ENCODE data around the gene MYOM1. TPM values are rescaled to one million over a fixed set of nuclear protein-coding genes. Genes with fewer than 3 reads are reported as not detected.

The MYOM1 gene
- total RNA-seq, 2 experiments from 2014 or later = 2.4 to 3.8 TPM

DNA sequence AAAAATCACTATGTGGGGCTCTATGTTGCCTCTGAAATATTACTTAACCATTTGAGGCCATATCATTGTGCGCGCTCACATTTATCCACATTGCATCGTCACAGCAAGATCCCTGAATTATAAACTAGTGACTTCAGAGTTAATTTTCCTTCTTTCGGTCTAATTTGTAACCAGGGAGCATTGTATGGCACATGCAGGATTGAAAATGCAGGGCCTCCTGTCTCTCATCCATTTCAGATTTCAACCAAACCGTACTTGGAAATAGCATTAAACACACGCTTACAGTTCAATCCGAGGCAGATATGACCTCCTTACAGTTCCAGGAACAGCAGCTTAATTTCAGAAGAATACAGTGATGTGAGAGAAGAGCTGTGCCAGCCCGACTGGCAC is 532 bp downstream of the MYOM1 start:
- CTCF ChIA-PET (ENCODE audit: unreplicated experiment) = no interaction called here
- intact Hi-C loops (cut with micrococcal nuclease; ENCODE audit: unreplicated experiment) = no loop called here
- H2AFZ ChIP-seq (ENCODE audit: low read length) = no peak overlapping the region

DNA sequence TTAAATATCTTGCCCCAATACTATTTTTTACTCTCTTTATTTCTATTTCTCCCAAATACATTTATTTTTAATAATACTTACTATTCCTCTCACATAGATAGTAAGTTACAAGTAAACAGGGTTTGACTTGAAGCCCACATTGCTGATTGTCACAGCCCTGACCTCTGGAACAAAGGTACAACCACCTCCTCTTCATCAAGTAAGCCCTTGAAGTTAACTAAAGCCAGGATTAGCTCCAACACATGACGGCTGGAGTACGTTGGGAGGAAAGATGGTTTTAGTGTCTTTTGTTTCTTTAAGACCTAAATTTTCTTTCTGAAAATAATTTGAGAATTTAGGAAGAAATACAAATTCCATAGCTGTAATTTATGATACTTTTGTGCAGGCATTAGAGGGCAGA is 949 bp downstream of the MYOM1 start:
- intact Hi-C loops (cut with micrococcal nuclease; ENCODE audit: unreplicated experiment) = no loop called here
- no peak overlapping the region for H2AFZ ChIP-seq (ENCODE audit: low read length)
- H3K4me2 ChIP-seq (ENCODE audit: low read length) = no peak overlapping the region
- BruUV-seq (replicated peaks) = no TSS peak
- no peaks in the 10 kb centered on the region for H3K4me1 ChIP-seq (ENCODE audit: insufficient read depth, low read length, poor library complexity, severe bottlenecking)
- no peaks in the 10 kb centered on the region for H4K20me1 ChIP-seq (ENCODE audit: insufficient read depth, low read length)
- H3K9me2 ChIP-seq (ENCODE audit: insufficient read depth, low read length) = no peaks in the 10 kb centered on the region
- CTCF ChIA-PET (ENCODE audit: unreplicated experiment) = interaction anchor here (0.5 kb wide), 1 partner anchor 153 kb away, joined by 4 read pairs; no protein-coding TSS in a partner anchor
- POLR2A ChIA-PET = interaction anchor here (0.6 to 1.3 kb wide), 2 partner anchors 13 to 59 kb away, joined by 4 to 5 read pairs; no protein-coding TSS in a partner anchor
- DNase-seq (ENCODE audit: low spot score) = no peak
- H3K27ac ChIP-seq (ENCODE audit: low read depth, low read length, poor library complexity, severe bottlenecking) = no peak overlapping the region
- H3K9me3 ChIP-seq (ENCODE audit: low read length) = no peaks in the 10 kb centered on the region
- no peaks in the 10 kb centered on the region for H3K79me2 ChIP-seq (ENCODE audit: insufficient read depth, low read depth, low read length)
- no peaks in the 10 kb centered on the region for H3K36me3 ChIP-seq (ENCODE audit: insufficient read depth, low read length)
- no peak overlapping the region for H3K4me3 ChIP-seq (ENCODE audit: low read depth, low read length, poor library complexity, severe bottlenecking)
- TF ChIP-seq, protein P1, sequence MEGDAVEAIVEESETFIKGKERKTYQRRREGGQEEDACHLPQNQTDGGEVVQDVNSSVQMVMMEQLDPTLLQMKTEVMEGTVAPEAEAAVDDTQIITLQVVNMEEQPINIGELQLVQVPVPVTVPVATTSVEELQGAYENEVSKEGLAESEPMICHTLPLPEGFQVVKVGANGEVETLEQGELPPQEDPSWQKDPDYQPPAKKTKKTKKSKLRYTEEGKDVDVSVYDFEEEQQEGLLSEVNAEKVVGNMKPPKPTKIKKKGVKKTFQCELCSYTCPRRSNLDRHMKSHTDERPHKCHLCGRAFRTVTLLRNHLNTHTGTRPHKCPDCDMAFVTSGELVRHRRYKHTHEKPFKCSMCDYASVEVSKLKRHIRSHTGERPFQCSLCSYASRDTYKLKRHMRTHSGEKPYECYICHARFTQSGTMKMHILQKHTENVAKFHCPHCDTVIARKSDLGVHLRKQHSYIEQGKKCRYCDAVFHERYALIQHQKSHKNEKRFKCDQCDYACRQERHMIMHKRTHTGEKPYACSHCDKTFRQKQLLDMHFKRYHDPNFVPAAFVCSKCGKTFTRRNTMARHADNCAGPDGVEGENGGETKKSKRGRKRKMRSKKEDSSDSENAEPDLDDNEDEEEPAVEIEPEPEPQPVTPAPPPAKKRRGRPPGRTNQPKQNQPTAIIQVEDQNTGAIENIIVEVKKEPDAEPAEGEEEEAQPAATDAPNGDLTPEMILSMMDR (conservative IDR thresholded peaks at IDR 0.05; ENCODE audit: low read length) = no peak
- no peak for TF ChIP-seq EZH2phosphoT487 (IDR thresholded peaks at IDR 0.05; ENCODE audit: borderline replicate concordance, low read depth, low read length)

More for the DNA sequence above, 532 bp downstream of the MYOM1 start:
- no peaks in the 10 kb centered on the region for H3K4me1 ChIP-seq (ENCODE audit: insufficient read depth, low read length, poor library complexity, severe bottlenecking)
- TF ChIP-seq, protein P1 (conservative IDR thresholded peaks at IDR 0.05; ENCODE audit: low read length) = no peak
- TF ChIP-seq EZH2phosphoT487 (IDR thresholded peaks at IDR 0.05; ENCODE audit: borderline replicate concordance, low read depth, low read length) = no peak
- POLR2A ChIA-PET = interaction anchor here (1.3 kb wide), 1 partner anchor 13 kb away, joined by 4 read pairs; no protein-coding TSS in a partner anchor
- H3K9me2 ChIP-seq (ENCODE audit: insufficient read depth, low read length) = no peaks in the 10 kb centered on the region
- no peaks in the 10 kb centered on the region for H3K79me2 ChIP-seq (ENCODE audit: insufficient read depth, low read depth, low read length)
- no peaks in the 10 kb centered on the region for H4K20me1 ChIP-seq (ENCODE audit: insufficient read depth, low read length)
- no peaks in the 10 kb centered on the region for H3K36me3 ChIP-seq (ENCODE audit: insufficient read depth, low read length)
- no peak overlapping the region for H3K27ac ChIP-seq (ENCODE audit: low read depth, low read length, poor library complexity, severe bottlenecking)
- DNase-seq (ENCODE audit: low spot score) = no peak
- no peak overlapping the region for H3K4me3 ChIP-seq (ENCODE audit: low read depth, low read length, poor library complexity, severe bottlenecking)
- no TSS peak for BruUV-seq (replicated peaks)
- H3K4me2 ChIP-seq (ENCODE audit: low read length) = no peak overlapping the region
- H3K9me3 ChIP-seq (ENCODE audit: low read length) = no peaks in the 10 kb centered on the region

DNA sequence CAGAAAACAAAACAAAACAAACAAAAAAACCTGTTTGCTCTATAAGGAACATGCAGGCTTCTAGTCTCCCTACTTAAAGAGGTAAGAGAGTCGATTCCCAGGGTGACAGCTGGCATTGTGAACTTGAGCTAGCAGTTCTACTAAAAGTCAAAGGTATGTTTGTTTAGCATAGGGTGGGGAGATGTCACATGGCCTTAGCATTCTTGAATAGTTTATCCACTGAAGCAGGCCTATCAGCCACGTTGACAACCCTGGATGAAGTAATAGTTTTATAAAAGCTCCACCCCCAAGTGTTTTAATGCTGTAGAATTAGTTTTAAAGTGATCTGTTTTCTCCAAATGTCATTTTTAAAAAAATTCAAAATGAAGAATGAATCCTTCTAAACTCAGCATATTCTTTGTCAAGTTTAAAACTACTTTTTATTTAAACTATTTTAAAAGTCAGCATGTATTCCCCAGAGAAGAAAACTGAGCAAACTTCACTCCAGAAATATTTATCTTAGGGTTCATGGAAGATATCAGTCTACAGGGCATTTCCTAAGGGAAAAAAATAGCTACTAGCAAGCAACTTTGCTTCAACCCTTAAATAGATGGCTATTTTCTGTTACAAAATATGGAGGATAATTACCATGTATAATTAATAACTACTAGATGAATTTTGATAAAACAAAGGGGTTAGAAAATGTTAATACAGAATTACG is 1.7 kb downstream of the MYOM1 start:
- CTCF ChIA-PET (ENCODE audit: unreplicated experiment) = no interaction called here
- POLR2A ChIA-PET = interaction anchor here (0.6 to 1.2 kb wide), 3 partner anchors 12 to 58 kb away, joined by 3 to 5 read pairs (median 3); no protein-coding TSS in a partner anchor
- no TSS peak for BruUV-seq (replicated peaks)
- TF ChIP-seq, protein P1 (conservative IDR thresholded peaks at IDR 0.05; ENCODE audit: low read length) = no peak
- TF ChIP-seq EZH2phosphoT487 (IDR thresholded peaks at IDR 0.05; ENCODE audit: borderline replicate concordance, low read depth, low read length) = no peak
- intact Hi-C loops (cut with micrococcal nuclease; ENCODE audit: unreplicated experiment) = no loop called here
- H3K4me2 ChIP-seq (ENCODE audit: low read length) = no peak overlapping the region
- no peaks in the 10 kb centered on the region for H3K79me2 ChIP-seq (ENCODE audit: insufficient read depth, low read depth, low read length)
- H4K20me1 ChIP-seq (ENCODE audit: insufficient read depth, low read length) = no peaks in the 10 kb centered on the region
- H3K4me1 ChIP-seq (ENCODE audit: insufficient read depth, low read length, poor library complexity, severe bottlenecking) = peaks cover 7% of the 10 kb centered on the region
- DNase-seq (ENCODE audit: low spot score) = no peak
- no peak overlapping the region for H2AFZ ChIP-seq (ENCODE audit: low read length)
- no peaks in the 10 kb centered on the region for H3K9me3 ChIP-seq (ENCODE audit: low read length)
- H3K4me3 ChIP-seq (ENCODE audit: low read depth, low read length, poor library complexity, severe bottlenecking) = no peak overlapping the region
- H3K27ac ChIP-seq (ENCODE audit: low read depth, low read length, poor library complexity, severe bottlenecking) = no peak overlapping the region
- H3K9me2 ChIP-seq (ENCODE audit: insufficient read depth, low read length) = no peaks in the 10 kb centered on the region
- no peaks in the 10 kb centered on the region for H3K36me3 ChIP-seq (ENCODE audit: insufficient read depth, low read length)
